GM18907 (cell line): Measurements from ENCODE around the gene FRMPD4.

Experiments
- ATAC-seq: cut with Tn5 transposase; IDR thresholded peaks from one replicate; pipeline ENCODE4 v1.9.1; 2021; ENCODE audit warnings: mild to moderate bottlenecking, moderate library complexity; ENCODE audit not compliant: unreplicated experiment

FRMPD4 gene

DNA sequence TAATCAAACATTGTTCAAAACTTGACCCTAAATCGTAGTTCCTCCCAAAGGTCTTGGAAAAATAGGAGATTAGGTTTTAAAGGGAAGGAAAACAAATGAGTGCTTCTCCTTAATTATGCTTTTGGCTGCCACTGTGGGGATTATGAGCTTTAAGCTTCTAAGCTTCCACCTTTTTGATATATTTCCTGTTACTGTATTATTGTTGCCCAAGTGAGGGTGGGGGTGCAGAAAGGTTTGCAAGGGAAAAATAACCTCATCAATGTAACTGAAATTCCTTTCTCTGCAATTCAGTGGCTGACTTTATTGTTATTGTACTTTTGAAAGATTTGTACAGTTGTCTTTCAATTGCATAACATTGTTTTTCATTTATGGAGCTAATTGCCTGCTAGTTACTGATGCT is 285.1 kb downstream of the FRMPD4 start:
- ATAC-seq = no peak

DNA sequence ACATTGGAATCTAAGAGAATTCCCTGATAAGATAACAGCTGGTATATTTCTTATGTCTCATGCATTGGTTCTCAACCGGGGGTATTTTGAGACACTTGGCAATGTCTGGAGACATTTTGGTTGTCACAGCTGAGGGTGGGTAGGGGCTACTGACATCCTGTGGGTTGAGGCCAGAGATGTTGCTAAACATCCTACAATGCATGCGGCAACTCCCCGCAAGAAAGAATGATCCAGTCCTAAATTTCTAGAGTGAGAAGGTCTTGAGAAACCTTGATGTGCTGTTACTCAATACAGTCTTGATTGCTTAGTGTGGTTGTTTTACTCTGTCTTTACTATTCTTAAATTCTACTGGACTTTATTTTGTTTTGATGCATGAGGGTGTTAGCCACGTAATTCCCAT is 287.2 kb downstream of the FRMPD4 start:
- ATAC-seq = no peak

DNA sequence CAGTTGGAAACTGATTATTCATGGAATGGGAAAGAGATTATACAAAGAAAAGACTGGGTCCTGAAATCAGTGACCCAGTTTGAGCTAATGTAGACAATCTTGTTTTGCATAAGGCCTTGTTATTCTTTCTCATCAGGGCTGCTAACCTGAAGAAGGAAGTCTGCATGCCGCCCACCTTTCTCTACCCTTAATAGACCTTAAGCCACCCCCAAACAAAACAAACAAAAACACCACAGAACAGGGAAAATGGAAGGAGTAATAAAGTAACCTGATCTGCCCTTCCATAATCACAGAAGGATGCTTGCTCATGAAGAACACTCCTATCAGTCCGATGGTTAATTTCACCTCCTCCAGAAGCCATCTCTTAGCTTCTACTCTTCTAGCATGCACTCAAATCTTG is 288.1 kb downstream of the FRMPD4 start:
- no peak for ATAC-seq

DNA sequence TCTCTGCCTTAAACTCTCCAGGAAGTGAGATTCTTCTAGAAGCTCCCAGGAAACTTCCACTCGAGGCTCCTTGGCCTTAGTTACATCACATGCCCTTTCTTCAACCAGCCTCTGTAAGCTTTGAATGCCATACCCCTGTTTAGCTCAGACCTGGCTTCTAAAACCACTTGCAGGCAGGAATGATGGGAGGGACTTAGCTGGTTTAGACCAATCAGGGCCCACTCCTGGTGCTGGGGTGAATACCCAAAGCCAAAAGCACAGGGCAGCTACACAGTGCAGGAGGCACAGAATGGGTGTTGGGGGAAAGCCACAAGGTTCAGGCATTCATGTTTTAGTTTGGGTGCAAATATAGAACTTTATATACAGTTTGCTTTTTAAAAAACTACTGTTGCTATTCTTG is 296.2 kb downstream of the FRMPD4 start:
- no peak for ATAC-seq

DNA sequence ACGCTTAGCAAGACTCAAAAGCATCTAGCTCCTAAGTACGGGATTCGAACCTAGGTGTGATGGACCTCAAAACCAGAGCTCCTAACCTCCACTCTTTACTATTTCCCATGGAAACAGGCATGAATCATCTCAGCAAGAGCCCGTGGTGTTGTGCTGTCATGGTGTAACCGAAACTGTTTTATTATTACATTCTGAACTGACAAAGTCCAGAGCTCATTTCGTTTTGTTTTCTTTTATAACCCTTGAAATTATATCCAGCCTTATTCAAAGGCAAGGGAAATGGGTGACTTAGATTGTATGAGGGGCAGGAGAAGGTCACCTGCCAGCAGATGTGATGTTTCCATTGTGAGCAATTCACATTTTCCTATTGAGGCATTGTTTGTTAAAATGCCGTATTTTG is 301.1 kb downstream of the FRMPD4 start:
- ATAC-seq = no peak

DNA sequence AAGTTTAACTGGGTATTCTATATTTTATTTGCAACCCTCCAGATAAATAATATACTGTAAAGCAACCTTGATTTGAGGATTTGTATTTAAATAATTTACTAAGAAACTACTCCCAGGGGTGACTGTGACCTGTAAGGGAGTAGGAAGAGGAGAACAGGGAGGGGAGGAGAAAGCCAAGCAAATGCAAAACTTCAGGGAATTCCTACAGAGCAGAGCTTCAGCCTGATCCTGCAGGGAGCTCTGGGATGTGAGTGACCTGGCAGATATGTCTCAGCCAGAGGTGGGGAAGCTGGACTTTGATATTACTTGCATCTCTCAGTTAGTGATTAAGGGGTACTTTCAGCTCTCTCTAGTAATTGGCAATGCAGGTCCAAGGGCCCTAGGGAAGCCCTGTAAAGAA is 302.0 kb downstream of the FRMPD4 start:
- no peak for ATAC-seq

DNA sequence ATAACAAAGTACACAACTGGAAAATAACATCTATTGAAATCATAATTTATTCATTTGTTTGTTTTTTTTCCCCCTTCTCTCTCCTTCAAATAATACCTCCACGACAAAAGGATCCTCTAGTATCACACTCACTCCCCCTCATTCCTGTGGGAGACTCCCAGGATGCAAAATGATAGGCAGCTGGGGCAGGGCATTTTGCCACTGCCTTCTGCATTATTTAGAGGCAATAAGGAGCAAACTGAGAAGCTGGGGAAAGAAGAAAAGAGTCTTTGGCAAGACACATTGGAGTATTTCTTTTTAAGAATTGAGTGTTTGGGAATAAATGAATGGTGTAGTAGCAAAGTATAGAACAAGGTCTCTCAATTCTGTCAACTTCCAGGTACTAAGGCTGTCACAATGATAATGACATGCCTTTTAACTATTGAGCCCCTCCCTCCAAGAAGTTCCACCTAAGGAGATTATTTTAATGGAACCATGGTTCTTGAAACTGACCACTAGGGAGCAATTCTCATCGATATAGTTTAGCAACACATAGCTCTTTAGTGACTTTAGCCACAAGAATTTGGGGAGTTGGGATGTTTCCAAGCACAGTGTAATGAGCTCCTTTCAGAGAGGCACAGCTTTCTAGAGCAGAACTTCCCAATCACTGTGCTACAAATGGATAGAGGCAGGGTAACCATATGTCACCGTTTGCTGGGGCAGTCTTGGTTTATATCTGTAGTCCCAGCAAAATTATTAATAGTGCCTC is 303.3 kb downstream of the FRMPD4 start:
- ATAC-seq = no peak

DNA sequence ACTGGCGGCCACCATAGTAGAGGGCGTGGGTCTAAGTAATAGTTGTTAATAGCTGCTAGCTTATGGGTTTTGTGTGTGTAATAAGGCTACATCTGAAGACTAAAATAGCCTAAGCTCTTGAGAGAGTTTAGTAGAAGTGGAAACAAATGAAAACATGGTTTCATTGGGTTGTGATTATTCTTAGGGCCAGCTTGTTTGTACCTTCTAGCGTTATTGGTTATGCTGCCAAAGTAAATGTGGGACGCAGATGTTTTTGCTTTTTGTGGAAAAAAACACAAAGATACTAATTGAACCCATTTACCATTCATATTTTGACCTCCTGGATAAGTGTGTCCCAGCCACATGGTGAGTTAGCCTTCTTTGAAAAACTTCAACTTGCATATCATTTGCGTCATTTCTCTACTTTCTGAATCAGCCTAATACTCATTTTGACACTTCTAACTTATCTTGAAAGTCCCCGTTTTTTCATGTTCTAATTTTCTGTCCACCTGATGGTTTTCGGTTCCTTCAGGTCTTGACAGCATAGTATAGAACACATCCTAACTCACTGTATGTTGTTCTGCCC is 305.3 kb downstream of the FRMPD4 start:
- peak; percentile 87 for ATAC-seq

DNA sequence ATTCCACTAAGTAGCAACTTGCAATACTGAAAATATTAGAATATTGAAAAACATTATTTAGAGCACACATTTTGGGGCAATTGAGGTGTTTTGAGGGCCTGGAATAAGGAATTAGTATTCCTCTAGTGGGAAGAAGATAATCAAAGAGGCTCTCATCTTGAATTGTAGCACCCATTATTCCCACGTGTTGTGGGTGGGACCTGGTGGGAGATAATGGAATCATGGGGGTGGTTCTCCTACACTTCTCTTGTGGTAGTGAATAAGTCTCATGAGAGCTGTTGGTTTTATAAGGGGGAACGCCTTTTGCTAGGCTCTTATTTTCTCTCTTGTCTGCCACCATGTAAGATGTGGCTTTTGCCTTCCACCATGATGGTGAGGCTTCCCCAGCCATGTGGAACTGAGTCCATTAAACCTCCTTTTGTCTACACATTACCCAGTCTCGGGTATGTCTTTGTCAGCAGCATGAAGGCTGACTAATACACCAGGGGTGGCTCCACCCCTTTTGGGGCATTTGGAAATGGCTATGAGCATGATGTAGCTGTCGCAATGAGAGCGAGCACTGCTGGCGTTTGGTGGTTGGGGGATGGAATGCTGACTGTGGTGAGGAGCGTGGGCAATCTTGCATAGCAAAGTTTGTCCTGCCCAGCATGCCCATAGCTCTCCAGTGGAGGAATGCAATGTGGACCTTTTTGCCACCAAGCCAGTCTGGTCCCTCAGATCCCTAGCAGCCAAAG is 308.2 kb downstream of the FRMPD4 start:
- ATAC-seq = no peak

DNA sequence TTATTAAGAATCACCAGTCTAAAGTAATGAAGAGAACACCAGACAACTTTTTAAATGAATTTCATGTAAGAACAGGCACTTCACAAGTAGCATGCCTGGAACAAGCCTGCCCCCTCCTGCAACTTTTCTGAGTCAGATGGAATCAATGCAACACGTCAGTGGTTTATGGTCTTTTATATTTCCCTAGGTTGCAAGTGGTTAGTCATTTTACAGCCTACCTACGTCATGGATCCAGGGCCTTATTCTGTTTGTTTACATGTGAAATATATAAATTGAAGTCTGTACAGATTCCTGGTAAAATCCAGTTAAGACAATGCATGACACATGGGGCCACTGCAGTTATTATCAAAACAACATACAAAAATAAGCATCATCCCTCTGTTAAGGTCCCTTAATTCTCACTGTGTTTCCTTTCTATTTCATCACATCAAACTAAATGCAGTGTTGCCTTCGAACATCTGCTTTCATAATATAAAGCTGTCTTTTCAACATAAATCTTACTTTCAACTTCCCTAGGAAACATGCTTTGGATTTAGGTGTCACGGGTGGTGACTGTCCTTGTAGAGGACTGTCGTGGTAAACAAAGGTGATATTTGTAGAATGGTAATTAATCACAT is 309.3 kb downstream of the FRMPD4 start:
- ATAC-seq = no peak

DNA sequence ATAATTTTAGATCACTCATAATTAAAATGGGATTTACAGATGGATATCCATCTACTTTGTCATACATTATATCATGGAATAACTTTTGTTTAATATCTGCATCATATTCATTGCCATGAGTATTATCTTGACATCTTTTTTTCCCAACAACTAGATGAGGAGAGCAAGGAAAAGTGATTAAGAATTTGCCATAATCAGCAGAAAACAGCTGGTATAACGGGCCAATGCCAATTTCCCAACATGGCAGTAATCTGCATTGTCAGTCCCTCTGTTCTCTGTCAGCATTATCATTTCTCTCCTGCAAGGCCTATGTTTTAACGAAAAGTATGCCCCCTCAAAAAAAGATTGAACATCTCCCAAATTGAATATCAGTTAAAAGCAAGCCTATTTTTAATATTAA is 314.0 kb downstream of the FRMPD4 start:
- no peak for ATAC-seq

DNA sequence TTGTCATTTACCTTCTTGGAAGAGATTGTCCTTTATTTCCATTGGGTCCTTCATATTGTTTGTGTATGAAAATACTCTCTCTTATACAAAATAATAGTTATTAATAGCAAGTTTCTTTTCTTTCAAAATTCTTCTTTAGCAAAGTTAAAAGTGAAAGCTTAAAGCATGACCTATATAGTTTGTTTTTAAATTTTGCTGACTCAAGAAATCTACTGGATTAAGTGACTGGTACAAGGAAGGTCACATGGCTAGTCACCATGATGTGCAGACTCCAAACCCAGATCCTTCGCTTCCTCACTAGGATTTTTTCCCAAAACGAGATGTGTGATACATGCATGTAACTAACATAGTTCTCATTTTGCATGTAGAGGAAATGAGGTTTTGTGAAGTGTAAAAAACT is 322.7 kb downstream of the FRMPD4 start:
- no peak for ATAC-seq

DNA sequence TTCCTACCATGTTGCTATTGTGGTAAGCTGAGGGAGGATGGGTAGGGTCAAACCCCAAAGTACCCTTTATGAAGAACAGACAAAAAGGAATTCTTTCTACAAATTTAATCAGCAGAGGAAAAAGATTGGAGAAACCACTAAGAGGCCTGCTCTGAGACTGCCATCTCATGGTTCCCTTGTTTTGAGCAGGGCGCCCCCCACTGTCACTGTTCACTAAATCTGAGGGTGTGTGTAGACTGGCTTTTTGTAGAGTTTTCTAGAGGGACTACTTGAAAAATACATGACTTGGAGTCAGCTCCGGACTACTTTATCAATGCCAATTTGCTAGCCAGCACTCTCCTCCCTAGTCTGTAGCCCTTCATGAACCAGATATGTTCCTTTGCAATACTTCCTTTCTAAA is 324.8 kb downstream of the FRMPD4 start:
- ATAC-seq = no peak

DNA sequence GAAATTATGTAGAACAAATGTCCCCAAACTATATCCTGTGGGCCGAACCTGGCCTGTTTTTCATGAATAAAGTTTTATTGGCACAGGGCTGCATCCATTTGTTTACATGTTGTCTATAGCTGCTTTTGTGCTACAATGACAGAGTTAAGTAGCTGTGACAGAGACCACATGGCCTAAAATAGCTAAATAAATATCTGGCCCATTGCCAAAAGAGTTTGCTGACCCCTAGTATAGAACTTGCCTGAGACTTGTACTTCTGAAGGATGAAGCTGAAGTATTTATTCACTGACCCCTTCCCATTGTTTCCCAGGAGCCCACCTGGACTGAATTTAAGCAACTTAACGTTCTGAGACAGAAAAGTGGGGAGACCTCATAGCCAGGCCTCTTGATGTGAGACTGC is 325.6 kb downstream of the FRMPD4 start:
- ATAC-seq = no peak

DNA sequence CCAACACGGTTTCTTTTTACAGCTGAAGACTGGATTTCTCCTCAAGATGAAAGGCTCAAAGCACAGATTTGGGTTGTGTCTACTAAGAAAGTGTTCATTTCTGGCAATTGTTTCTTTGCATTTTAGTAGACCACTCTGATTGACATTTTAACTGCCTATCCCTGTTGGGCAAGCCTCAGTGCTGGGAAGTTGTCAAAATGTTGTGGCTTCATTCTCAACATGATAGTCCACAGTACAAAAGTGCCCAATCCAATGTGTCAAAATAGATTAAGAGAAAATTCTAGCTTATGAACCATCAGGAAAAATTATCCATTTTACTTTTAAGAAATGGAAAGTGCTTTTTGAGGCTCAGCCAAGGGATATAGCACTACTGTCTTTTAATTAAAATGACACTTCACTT is 329.0 kb downstream of the FRMPD4 start:
- ATAC-seq = no peak

DNA sequence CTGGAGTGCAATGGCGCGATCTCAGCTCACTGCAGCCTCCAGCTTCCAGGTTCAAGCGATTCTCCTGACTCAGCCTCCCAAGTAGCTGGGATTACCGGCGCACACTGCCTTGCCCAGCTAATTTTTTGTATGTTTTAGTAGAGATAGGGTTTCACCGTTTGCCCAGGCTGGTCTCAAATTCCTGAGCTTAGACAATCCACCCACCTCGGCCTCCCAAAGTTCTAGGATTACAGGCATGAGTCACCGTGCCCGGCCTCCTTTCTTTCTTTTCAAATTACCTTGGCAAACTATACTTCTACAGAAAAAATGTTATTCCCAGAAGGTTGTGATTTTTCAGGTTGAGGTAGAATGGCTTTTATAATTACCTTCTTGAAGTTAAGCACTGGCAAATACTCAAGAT is 331.0 kb downstream of the FRMPD4 start:
- no peak for ATAC-seq

DNA sequence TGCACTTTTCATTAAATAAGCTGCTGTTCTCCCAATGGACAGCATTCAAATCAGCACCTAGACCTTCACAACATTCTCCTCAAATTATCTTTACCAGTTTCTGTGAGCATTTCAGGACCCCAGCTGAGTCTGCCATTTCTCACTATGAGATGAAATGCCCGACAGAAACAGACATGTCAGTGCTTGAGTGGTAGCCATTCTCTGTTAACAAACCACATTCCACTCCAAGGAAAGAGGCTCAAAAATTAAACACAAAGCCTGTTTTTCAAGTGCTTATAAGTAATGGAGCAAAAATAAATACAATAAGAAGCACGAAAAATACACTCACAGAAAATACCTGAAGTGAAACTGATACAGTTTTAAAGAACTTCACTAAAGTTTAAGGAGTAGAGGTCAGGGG is 332.8 kb downstream of the FRMPD4 start:
- no peak for ATAC-seq

DNA sequence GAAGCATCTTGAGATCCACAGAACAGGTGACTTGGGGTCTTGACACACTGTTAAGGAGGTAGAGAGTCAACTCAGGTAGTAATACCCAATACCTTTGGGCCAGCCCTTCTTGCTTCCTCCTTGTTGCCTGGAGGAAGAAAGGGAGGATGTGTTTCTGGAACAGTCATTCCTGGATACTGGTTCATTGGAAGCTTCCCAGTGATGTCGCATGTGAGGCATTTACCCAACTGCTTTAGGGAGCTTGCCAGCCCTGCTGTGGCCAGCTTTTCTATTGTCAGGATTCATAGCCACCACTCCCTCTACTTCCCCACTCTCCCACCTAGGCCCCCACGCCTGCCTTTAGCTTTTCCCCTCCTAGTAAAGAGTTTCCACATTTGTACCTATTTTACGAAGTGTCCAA is 342.7 kb downstream of the FRMPD4 start:
- ATAC-seq = no peak

DNA sequence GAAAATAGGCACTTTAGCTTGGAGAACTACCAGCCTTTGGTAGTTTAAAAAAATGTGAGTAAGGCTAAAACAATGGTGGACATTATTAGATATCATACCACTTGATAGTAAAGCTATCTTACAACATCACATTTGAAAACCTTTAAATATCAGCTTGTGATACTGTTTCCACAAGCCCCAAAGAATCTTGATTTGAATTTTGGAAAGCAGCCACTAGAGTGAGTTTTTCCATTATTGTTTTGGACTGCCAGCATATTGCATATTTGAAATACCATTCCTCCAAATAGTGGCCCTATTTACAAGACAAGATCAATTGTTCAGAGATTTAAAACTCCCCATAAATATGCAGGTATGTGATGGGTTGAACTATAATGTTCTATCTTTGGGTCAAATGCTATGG is 349.9 kb downstream of the FRMPD4 start:
- ATAC-seq = no peak

DNA sequence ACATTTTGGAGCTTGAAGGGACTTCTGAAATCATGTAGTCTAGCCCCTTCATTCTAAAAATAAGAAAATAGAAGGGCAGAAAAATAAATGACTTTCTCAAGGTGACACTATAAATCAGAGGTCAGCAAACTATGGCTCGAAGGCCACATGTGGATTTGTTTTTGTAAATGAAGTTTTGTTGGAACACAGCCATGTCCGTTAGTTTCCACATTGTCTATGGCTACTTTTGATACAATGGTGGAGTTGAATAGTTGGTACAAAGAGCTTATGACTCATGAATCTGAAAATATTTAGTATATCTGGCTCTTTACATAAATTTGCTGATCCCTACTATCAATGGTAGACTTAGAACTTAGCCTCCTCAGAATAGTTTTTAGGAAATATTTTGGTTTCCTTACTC is 350.5 kb downstream of the FRMPD4 start:
- no peak for ATAC-seq

DNA sequence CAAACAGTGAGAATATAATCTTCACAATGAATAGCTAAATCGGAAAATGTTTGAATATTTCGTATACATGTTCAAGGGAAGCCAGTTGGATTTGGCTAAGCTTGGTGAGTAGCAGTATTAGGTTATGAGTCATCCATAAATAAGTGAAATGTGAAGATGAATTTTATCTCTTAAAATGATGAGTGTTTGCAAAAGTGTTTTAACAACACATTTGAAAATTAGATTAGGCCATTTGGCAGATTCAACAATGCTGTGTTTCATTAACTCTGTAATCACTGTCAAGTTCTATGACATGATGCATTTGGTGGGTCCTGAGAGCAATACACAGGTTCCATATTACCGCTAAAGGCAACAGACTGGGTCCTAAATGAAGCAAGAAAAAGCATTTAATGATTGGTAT is 351.1 kb downstream of the FRMPD4 start:
- no peak for ATAC-seq
